ENCODE data around the gene C14orf180. TPM values are rescaled to one million over a fixed set of nuclear protein-coding genes. Genes with fewer than 3 reads are reported as not detected.
"Not testable (repeated sequence)": the region's sequence is repeated elsewhere in the genome, so short reads cannot be mapped to it uniquely, and the experiment has no call there.

C14orf180 gene
- total RNA-seq, 1 donor from 2014 or later: not detected

GRCh38 chr14:104577847-104578301 lies 1.7 kb upstream of the C14orf180 start:
- Mint-ChIP-seq H3K36me3 (ENCODE audit: insufficient read depth) (no peaks in the 10 kb centered on the region), H3K9me3 (ENCODE audit: low read depth) (no peaks in the 10 kb centered on the region), H3K27ac (no peak overlapping the region), H3K27me3 (peaks cover 6% of the 10 kb centered on the region), H3K4me3 (ENCODE audit: low read depth) (no peak overlapping the region), H3K4me1 (ENCODE audit: low read depth) (peaks cover 22% of the 10 kb centered on the region)
- TF ChIP-seq CTCF (IDR thresholded peaks at IDR 0.05; ENCODE audit: unreplicated experiment): no peak
- no peak for DNase-seq (ENCODE audit: low spot score, unreplicated experiment)

GRCh38 chr14:104578321-104578720 lies 1.2 kb upstream of the C14orf180 start:
- H3K9me3 Mint-ChIP-seq (ENCODE audit: low read depth): no peaks in the 10 kb centered on the region
- TF ChIP-seq CTCF (IDR thresholded peaks at IDR 0.05; ENCODE audit: unreplicated experiment): no peak
- no peaks in the 10 kb centered on the region for H3K36me3 Mint-ChIP-seq (ENCODE audit: insufficient read depth)
- DNase-seq (ENCODE audit: low spot score, unreplicated experiment): no peak
- no peak overlapping the region for H3K4me3 Mint-ChIP-seq (ENCODE audit: low read depth)
- peaks cover 22% of the 10 kb centered on the region for H3K4me1 Mint-ChIP-seq (ENCODE audit: low read depth)
- H3K27me3 Mint-ChIP-seq: peaks cover 6% of the 10 kb centered on the region
- H3K27ac Mint-ChIP-seq: no peak overlapping the region

- H3K27ac Mint-ChIP-seq; H3K27me3 Mint-ChIP-seq; H3K9me3 Mint-ChIP-seq (ENCODE audit: low read depth); H3K36me3 Mint-ChIP-seq (ENCODE audit: insufficient read depth); DNase-seq (ENCODE audit: low spot score, unreplicated experiment); H3K4me3 Mint-ChIP-seq (ENCODE audit: low read depth): not testable (repeated sequence)
- H3K4me1 Mint-ChIP-seq (ENCODE audit: low read depth): peaks cover 19% of the 10 kb centered on the region
Measured at GRCh38 chr14:104579939-104580338, 375 bp downstream of the C14orf180 start.

GRCh38 chr14:104580961-104581360 lies 1.4 kb downstream of the C14orf180 start:
- Mint-ChIP-seq H3K4me3 (ENCODE audit: low read depth) (no peak overlapping the region), H3K9me3 (ENCODE audit: low read depth) (no peaks in the 10 kb centered on the region), H3K27me3 (peaks cover 14% of the 10 kb centered on the region), H3K27ac (no peak overlapping the region), H3K4me1 (ENCODE audit: low read depth) (peaks cover 19% of the 10 kb centered on the region), H3K36me3 (ENCODE audit: insufficient read depth) (no peaks in the 10 kb centered on the region)
- no peak for DNase-seq (ENCODE audit: low spot score, unreplicated experiment)
- no peak for TF ChIP-seq CTCF (IDR thresholded peaks at IDR 0.05; ENCODE audit: unreplicated experiment)

GRCh38 chr14:104581521-104581920 lies 2.0 kb downstream of the C14orf180 start:
- H3K4me3 Mint-ChIP-seq (ENCODE audit: low read depth): no peak overlapping the region
- H3K4me1 Mint-ChIP-seq (ENCODE audit: low read depth): peaks cover 19% of the 10 kb centered on the region
- H3K27ac Mint-ChIP-seq: no peak overlapping the region
- DNase-seq (ENCODE audit: low spot score, unreplicated experiment): no peak
- TF ChIP-seq CTCF (IDR thresholded peaks at IDR 0.05; ENCODE audit: unreplicated experiment): no peak
- no peaks in the 10 kb centered on the region for H3K36me3 Mint-ChIP-seq (ENCODE audit: insufficient read depth)
- H3K27me3 Mint-ChIP-seq: peaks cover 15% of the 10 kb centered on the region
- H3K9me3 Mint-ChIP-seq (ENCODE audit: low read depth): no peaks in the 10 kb centered on the region

- no peak for TF ChIP-seq CTCF (IDR thresholded peaks at IDR 0.05; ENCODE audit: unreplicated experiment)
- Mint-ChIP-seq H3K4me3 (ENCODE audit: low read depth) (no peak overlapping the region), H3K36me3 (ENCODE audit: insufficient read depth) (no peaks in the 10 kb centered on the region), H3K9me3 (ENCODE audit: low read depth) (no peaks in the 10 kb centered on the region), H3K27ac (no peak overlapping the region), H3K27me3 (peaks cover 15% of the 10 kb centered on the region), H3K4me1 (ENCODE audit: low read depth) (peaks cover 17% of the 10 kb centered on the region)
- DNase-seq (ENCODE audit: low spot score, unreplicated experiment): no peak
Measured at GRCh38 chr14:104582005-104582404, 2.4 kb downstream of the C14orf180 start.
